Natural killer cell (primary cell): Measurements from ENCODE around the gene CHCHD1. TPM values are rescaled to one million over a fixed set of nuclear protein-coding genes. Genes with fewer than 3 reads are reported as not detected.

Experiments
- ATAC-seq, 3 donors: fragments of 150-1000 bp in 2 of 3; fragments of 200-7000 bp in 1 of 3; cut with Tn5 transposase; 1 replicate in 1 of 3; 2 replicates in 2 of 3; pipeline ENCODE4 v1.10.0; 2021; ENCODE audit warnings: mild to moderate bottlenecking in 2 of 3, moderate library complexity in 2 of 3
- DNase-seq, 2 donors: peaks; one replicate each; pipeline versions ENCODE4 v3.0.0 to v3.0.0-alpha.2; 2013 to 2021; ENCODE audit warnings: mixed read lengths in 1 of 2
- H3K27ac ChIP-seq: one replicate; pipeline ENCODE4 v1.5.1; 2013; ENCODE audit warnings: mild to moderate bottlenecking, low read length
- H3K27me3 ChIP-seq: one replicate; pipeline ENCODE4 v1.6.1; 2013; ENCODE audit warnings: low read length; ENCODE audit not compliant: control insufficient read depth, insufficient read depth
- H3K36me3 ChIP-seq: one replicate; pipeline ENCODE4 v1.6.1; 2013; ENCODE audit warnings: low read length; ENCODE audit not compliant: control insufficient read depth, insufficient read depth
- H3K4me1 ChIP-seq: one replicate; pipeline ENCODE4 v1.6.1; 2013; ENCODE audit warnings: low read length; ENCODE audit not compliant: control insufficient read depth, insufficient read depth
- H3K4me3 ChIP-seq: one replicate; pipeline ENCODE4 v1.5.1; 2013; ENCODE audit warnings: low read length
- H3K9me3 ChIP-seq: one replicate; pipeline ENCODE4 v1.6.1; 2013; ENCODE audit warnings: low read length; ENCODE audit not compliant: control insufficient read depth, insufficient read depth
- H3K27ac Mint-ChIP-seq, 2 donors: one replicate each; pipeline ENCODE4 v1.8.0; 2022; ENCODE audit warnings: mild to moderate bottlenecking in 2 of 2, mixed read lengths in 2 of 2, moderate library complexity in 1 of 2
- H3K27me3 Mint-ChIP-seq, 2 donors: one replicate each; pipeline ENCODE4 v1.8.0; 2022; ENCODE audit warnings: low read depth in 2 of 2, mixed read lengths in 2 of 2
- H3K36me3 Mint-ChIP-seq: one replicate; pipeline ENCODE4 v1.8.0; 2022; ENCODE audit warnings: mixed read lengths
- H3K4me1 Mint-ChIP-seq, 2 donors: one replicate each; pipeline ENCODE4 v1.8.0; 2022; ENCODE audit warnings: mixed read lengths in 2 of 2
- H3K4me3 Mint-ChIP-seq: one replicate; pipeline ENCODE4 v1.8.0; 2022; ENCODE audit warnings: mild to moderate bottlenecking, moderate library complexity, mixed read lengths
- H3K9me3 Mint-ChIP-seq, 2 donors: one replicate each; pipeline ENCODE4 v1.8.0; 2022; ENCODE audit warnings: mixed read lengths in 2 of 2
- CTCF ChIP-seq: fragments of 200-600 bp; IDR thresholded peaks from one replicate; pipeline ENCODE4 v1.8.0; 2022; ENCODE audit warnings: antibody characterized with exemption
- WGBS: methylation state at CpG from one replicate; pipeline ENCODE4 v1.1.7; 2013; ENCODE audit warnings: missing lambda C conversion rate; ENCODE audit not compliant: insufficient coverage; 5-methylcytosine and 5-hydroxymethylcytosine counted together
- intact Hi-C: fragments of 100-400 bp; cut with micrococcal nuclease; formaldehyde crosslinking; loops from one replicate; pipeline ENCODE4 v1.14.2; 2022
- total RNA-seq, 4 donors: library from RNA; stranded (reverse); fragments of 120-200 nt in 1 of 4; gene quantifications; one replicate each; pipeline versions ENCODE4 v1.2.3 to v1.2.4, GENCODE V29; 2013 to 2022

CHCHD1 gene
- total RNA-seq, 3 donors from 2014 or later (not counting 1 experiment from before 2014, with no cell fraction given): 5.2 to 7.0 (median 5.9) TPM

GRCh38 chr10:73773152-73773879 lies 8.5 kb upstream of the CHCHD1 start:
- peak overlapping the region; percentile 95 for H3K27ac ChIP-seq
- H3K4me3 Mint-ChIP-seq: peak overlapping the region; percentile 97
- peak in 1 of 2 donors; percentile 24 for DNase-seq
- intact Hi-C loops: loop anchor here (2.0 to 5.0 kb wide), 3 partner anchors 29 to 169 kb away; partner anchors contain the start of genes NDST2 and SEC24C
- H3K9me3 Mint-ChIP-seq: no peaks in the 10 kb centered on the region
- H3K4me3 ChIP-seq: peak overlapping the region; percentile 67
- ATAC-seq: no peak
- no peaks in the 10 kb centered on the region for H3K9me3 ChIP-seq
- peaks cover 42% of the 10 kb centered on the region for H3K4me1 ChIP-seq
- peak overlapping the region; percentile 84 to 96 for H3K27ac Mint-ChIP-seq
- 6% methylated on average over 29 of the region's 29 CpGs for WGBS
- H3K4me1 Mint-ChIP-seq: peaks cover 47 to 61% of the 10 kb centered on the region in 2 donors
- H3K36me3 ChIP-seq: peaks cover 64% of the 10 kb centered on the region
- no peak for TF ChIP-seq CTCF
- H3K36me3 Mint-ChIP-seq: peaks cover 22% of the 10 kb centered on the region
- no peaks in the 10 kb centered on the region for H3K27me3 Mint-ChIP-seq
- no peaks in the 10 kb centered on the region for H3K27me3 ChIP-seq

DNA sequence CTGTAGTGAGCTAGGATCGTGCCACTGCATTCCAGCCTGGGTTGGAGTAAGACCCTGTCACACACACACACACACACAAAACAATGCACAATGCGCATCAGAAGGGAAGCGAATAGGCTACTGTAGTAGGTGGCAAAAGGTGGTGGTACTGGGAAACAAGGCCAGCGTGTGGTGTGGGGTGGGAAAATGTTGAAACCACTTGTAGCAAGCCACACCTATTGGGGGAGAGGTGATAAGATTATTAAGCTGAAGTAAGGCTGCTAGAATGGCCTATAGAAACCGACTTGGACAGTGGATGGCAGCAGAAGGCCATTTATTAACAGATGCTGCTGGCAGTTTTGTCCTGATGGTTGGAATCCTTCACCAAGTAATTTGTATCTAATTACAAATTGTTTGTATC lies 7.2 kb upstream of the CHCHD1 start:
- Histone ChIP-seq H3K27me3 (no peaks in the 10 kb centered on the region), H3K4me1 (peaks cover 37% of the 10 kb centered on the region), H3K36me3 (peaks cover 61% of the 10 kb centered on the region), H3K9me3 (no peaks in the 10 kb centered on the region), H3K27ac (no peak overlapping the region), H3K4me3 (peak overlapping the region; percentile 67)
- peak; percentile 28 for TF ChIP-seq CTCF
- intact Hi-C loops: loop anchor here (1.0 to 5.0 kb wide), 6 partner anchors 11 to 304 kb away; partner anchors contain the start of genes NDST2 and ZSWIM8
- H3K9me3 Mint-ChIP-seq: no peaks in the 10 kb centered on the region
- peak overlapping the region; percentile 84 to 96 for H3K27ac Mint-ChIP-seq
- H3K27me3 Mint-ChIP-seq: no peaks in the 10 kb centered on the region
- peaks cover 48 to 55% of the 10 kb centered on the region in 2 donors for H3K4me1 Mint-ChIP-seq
- WGBS: 13% methylated on average over 3 of the region's 5 CpGs
- H3K4me3 Mint-ChIP-seq: peak overlapping the region; percentile 97
- ATAC-seq (peak; percentile 53 to 67 (median 65)), DNase-seq (peak; percentile 65 to 69)
- H3K36me3 Mint-ChIP-seq: peaks cover 12% of the 10 kb centered on the region

DNA sequence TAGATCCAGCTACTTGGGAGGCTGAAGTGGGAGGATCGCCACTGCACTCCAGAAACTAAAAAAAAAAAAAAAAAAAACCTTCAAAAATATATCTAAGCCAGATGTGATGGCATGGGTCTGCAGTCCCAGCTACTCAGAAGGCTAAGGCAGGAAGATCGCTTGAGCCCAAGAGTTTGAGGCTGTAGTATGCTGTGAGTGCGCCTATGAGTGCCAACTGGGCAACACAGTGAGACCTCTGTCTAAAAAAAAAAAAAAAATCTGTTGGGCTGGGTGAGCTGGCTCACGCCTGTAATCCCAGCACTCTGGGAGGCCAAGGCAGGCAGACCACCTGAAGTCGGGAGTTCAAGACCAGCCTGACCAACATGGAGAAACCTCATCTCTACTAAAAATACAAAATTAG lies 2.8 kb upstream of the CHCHD1 start:
- TF ChIP-seq CTCF: no peak
- Histone ChIP-seq H3K27ac (no peak overlapping the region), H3K4me3 (no peak overlapping the region), H3K4me1 (peaks cover 37% of the 10 kb centered on the region), H3K36me3 (peaks cover 42% of the 10 kb centered on the region), H3K27me3 (no peaks in the 10 kb centered on the region), H3K9me3 (no peaks in the 10 kb centered on the region)
- WGBS: 89% methylated on average over 4 of the region's 5 CpGs
- peaks cover 62 to 63% of the 10 kb centered on the region in 2 donors for H3K4me1 Mint-ChIP-seq
- peak overlapping the region in 1 of 2 donors; percentile 45 for H3K27ac Mint-ChIP-seq
- no peak for ATAC-seq
- H3K27me3 Mint-ChIP-seq: no peaks in the 10 kb centered on the region
- no peak for DNase-seq
- intact Hi-C loops: no loop called here
- no peaks in the 10 kb centered on the region for H3K36me3 Mint-ChIP-seq
- no peaks in the 10 kb centered on the region for H3K9me3 Mint-ChIP-seq
- H3K4me3 Mint-ChIP-seq: no peak overlapping the region
